ENCODE results near the gene VEGFB. TPM values are rescaled to one million over a fixed set of nuclear protein-coding genes. Genes with fewer than 3 reads are reported as not detected.

The VEGFB gene
- total RNA-seq, 2 donors from 2014 or later: 74.1 to 83.5 TPM

DNA sequence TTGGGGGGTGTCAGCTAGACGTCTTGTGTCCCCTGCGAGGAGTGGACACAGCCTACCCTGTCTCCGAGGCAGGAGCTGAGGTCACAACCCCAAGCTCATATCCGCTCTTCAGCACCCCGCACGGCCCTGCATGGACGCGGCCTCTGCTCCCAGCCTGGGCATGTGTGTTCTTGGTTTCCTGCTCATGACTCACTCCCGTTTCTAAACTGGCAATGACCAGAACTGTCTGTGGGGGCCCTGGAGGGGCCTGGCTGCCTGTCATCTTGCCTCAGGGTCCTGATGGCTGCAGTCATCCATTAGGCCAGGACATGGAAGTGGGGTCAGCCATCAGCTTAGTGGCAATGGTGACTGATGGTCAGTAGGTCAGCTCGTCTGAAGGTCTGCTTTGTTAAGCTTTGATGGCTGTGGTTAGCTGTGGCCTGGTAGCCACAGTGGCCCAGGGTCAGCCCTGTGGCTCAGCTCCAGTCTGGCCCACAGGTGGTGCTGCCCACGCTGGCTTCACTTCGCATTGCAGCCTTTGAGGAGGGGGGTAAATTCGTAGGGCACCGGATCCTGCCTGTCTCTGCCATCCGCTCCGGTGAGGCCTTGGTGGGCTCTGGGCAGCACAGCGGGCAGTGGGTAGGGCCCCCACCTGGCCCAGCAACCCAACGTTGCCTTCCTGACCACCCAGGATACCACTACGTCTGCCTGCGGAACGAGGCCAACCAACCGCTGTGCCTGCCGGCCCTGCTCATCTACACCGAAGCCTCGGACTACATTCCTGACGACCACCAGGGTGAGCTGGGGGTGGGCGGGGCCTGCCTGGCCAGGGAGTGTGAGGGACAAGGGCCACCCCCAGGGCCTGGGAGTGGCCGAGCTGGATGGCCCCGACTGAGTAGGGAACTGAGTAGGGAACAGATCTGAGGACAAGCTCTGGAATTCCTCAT lies 28.9 kb downstream of the VEGFB start:
- peaks cover 32% of the 10 kb centered on the region for H3K36me3 Mint-ChIP-seq (ENCODE audit: low read depth)
- no peak for ATAC-seq (replicated peaks)
- no peak overlapping the region for H3K27ac Mint-ChIP-seq
- H3K27me3 Mint-ChIP-seq: no peaks in the 10 kb centered on the region
- peaks cover 15% of the 10 kb centered on the region for H3K4me1 Mint-ChIP-seq
- H3K9me3 Mint-ChIP-seq: no peaks in the 10 kb centered on the region
- H3K4me3 Mint-ChIP-seq: no peak overlapping the region

DNA sequence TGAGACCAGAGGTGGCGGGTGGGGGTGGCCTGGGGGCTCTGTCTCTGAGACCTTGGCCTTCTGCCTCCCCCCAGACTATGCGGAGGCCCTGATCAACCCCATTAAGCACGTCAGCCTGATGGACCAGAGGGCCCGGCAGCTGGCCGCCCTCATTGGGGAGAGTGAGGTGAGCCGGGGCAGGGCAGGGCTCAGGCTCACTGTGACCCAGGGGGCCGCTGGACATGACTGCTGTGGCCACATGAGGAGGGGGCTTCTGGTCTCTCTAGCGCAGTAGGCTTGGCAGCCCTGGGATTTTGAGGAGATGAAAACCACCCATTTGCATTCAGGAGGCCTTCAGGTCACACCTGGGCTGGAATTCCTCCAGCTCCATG lies 29.5 kb downstream of the VEGFB start:
- Mint-ChIP-seq H3K27me3 (no peaks in the 10 kb centered on the region), H3K4me1 (peaks cover 22% of the 10 kb centered on the region), H3K4me3 (no peak overlapping the region), H3K9me3 (no peaks in the 10 kb centered on the region), H3K27ac (no peak overlapping the region), H3K36me3 (ENCODE audit: low read depth) (peaks cover 31% of the 10 kb centered on the region)
- no peak for ATAC-seq (replicated peaks)

DNA sequence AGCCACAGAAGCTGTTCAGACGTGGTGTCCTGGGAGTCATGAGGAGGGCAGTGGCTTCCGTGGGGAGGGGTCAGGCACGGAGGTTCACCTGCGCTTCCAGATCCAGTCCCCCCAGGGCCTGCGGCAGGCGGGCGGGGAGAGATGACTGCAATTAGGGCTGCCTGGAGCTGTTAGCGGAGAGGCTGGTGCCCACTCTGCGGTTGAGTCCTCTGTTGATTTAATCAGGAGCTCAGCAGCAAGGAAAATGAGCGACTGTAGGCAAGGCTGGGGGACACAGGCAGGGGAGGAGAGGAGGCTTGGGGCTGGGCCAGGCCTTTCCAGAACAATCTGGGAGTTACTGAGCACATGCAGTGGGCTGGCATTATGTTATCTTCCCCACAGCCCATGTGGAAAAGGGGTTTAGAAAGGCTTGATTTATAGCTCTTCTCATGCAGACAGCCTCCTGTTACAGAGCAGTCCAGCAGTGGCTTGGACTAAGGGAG lies 30.0 kb downstream of the VEGFB start:
- no peak overlapping the region for H3K4me3 Mint-ChIP-seq
- H3K9me3 Mint-ChIP-seq: no peaks in the 10 kb centered on the region
- peaks cover 21% of the 10 kb centered on the region for H3K4me1 Mint-ChIP-seq
- ATAC-seq (replicated peaks): no peak
- H3K27ac Mint-ChIP-seq: no peak overlapping the region
- peaks cover 27% of the 10 kb centered on the region for H3K36me3 Mint-ChIP-seq (ENCODE audit: low read depth)
- no peaks in the 10 kb centered on the region for H3K27me3 Mint-ChIP-seq

DNA sequence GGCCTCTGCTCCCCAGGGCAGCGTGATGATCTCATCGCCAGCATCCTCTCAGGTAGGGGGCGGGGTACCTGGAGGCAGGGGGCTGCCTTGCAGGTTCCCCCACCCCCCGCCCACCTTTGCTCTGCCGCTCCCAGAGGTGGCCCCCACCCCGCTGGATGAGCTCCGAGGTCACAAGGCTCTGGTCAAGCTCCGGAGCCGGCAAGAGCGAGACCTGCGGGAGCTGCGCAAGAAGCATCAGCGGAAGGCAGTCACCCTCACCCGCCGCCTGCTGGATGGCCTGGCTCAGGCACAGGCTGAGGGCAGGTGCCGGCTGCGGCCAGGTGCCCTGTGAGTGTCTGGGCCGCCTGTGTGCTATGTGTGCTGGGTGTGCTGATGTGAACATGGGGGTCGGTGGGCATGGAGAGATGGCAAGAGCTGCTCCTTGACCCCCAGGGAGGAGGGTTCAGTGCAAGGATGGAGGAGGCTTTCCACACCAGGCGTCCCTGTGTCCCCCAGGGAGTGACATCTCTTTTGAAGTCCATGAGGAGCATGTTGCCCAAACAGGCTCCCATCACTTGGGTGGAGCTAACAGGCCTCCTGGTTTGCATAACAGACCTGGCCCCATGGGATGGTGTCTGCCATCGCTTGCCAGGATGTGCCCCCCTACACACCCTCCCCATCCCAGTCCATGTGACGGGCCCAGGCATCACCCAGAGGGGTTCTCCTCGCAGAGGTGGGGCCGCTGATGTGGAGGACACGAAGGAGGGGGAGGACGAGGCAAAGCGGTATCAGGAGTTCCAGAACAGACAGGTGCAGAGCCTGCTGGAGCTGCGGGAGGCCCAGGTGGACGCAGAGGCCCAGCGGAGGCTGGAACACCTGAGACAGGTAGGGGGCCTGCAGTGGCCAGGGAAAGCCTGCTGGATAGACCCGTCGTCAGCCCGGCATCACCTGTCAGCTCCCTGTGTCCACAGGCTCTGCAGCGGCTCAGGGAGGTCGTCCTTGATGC lies 31.1 kb downstream of the VEGFB start:
- Mint-ChIP-seq H3K36me3 (ENCODE audit: low read depth) (peaks cover 29% of the 10 kb centered on the region), H3K9me3 (no peaks in the 10 kb centered on the region), H3K27ac (no peak overlapping the region), H3K4me1 (peaks cover 14% of the 10 kb centered on the region), H3K27me3 (no peaks in the 10 kb centered on the region), H3K4me3 (no peak overlapping the region)
- no peak for ATAC-seq (replicated peaks)

DNA sequence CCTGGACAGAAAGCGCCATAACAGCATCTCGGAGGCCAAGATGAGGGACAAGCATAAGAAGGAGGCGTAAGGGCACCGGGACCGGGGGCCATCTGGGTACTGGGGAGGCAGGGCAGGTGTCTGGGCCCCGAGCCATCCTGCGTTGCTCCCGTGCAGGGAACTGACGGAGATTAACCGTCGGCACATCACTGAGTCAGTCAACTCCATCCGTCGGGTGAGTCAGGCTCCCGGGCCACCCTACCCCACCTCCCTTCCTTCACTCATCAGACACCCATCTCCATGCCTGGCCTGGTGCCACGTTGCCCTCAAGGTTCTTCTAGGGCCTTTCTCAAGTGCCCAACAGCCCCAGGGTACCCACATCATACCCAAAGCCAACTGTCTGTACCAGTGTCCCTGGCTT lies 32.0 kb downstream of the VEGFB start:
- Mint-ChIP-seq H3K9me3 (no peaks in the 10 kb centered on the region), H3K27ac (no peak overlapping the region), H3K27me3 (no peaks in the 10 kb centered on the region), H3K4me1 (peaks cover 14% of the 10 kb centered on the region), H3K36me3 (ENCODE audit: low read depth) (peaks cover 31% of the 10 kb centered on the region), H3K4me3 (no peak overlapping the region)
- ATAC-seq (replicated peaks): no peak

DNA sequence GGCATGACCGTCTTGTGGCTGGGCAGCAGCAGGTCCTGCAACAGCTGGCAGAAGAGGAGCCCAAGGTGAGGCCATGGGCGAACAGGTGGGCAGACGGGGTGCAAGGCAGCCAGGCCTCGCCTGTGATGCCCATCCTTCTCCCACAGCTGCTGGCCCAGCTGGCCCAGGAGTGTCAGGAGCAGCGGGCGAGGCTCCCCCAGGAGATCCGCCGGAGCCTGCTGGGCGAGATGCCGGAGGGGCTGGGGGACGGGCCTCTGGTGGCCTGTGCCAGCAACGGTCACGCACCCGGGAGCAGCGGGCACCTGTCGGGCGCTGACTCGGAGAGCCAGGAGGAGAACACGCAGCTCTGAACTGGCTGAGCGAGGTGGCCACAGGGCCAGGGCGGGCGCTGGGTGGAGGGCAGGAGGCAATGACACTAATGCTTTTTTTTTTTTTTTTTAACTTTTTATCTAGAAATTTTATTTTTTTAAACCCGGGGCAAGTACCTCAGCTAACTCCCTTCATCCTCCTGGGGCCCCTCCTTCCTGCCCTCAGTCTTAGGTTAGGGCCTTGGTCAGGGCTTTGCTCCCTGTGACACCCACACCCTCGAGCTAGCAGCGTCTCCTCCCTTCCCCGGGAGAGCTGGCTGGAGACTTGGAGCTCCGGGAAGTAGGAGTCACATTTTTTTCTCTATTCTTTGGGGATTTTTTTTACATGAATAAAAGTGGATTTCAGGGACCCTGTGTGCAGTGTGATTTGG lies 33.0 kb downstream of the VEGFB start:
- Mint-ChIP-seq H3K9me3 (no peaks in the 10 kb centered on the region), H3K4me1 (peaks cover 18% of the 10 kb centered on the region), H3K36me3 (ENCODE audit: low read depth) (peaks cover 32% of the 10 kb centered on the region), H3K27ac (peak overlapping the region; percentile 96), H3K4me3 (no peak overlapping the region), H3K27me3 (no peaks in the 10 kb centered on the region)
- no peak for ATAC-seq (replicated peaks)

DNA sequence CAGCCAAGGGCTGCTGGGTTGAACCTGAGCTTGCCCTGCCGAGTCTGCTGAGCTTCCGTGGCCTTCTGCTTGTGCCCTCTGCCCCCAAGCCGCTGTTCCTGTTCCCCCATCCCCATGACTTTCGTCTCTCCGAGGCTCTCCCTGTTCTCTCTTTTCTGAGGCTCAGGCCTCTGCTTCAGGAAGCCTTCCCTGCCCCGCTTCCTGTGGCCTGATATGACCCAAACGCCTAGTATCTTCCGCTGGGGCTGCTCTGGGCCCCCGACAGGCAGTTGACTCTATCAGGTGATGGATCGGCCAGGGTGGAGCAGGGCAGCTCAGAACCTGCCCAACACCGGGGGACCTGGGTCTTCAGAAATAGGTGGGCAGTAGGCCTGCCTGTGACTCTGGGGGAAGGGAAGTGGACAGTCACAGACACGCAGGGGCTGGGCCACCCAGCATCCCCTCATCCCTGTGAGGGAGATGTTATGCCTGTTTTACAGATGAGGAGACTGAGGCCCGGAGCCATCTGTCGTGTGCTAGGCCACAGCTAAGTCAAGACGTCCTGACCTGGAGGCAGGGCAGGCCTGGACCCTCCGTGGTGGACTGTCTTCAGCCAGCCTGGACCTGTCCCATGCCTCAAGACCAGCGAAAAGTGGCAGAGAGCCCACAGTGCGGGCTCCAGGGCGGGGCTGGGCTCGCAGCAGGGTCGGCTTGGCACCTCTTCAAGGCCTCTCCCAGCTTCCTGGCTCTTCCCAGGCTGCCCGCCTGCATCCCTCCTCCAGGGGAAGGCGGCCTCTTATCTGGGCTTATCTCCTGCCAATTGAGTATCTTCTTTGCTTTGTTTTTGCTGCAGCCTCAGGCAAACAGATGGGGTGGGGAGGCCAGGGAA lies 33.9 kb downstream of the VEGFB start:
- H3K27ac Mint-ChIP-seq: peak overlapping the region; percentile 96
- H3K9me3 Mint-ChIP-seq: no peaks in the 10 kb centered on the region
- ATAC-seq (replicated peaks): no peak
- H3K27me3 Mint-ChIP-seq: no peaks in the 10 kb centered on the region
- peaks cover 24% of the 10 kb centered on the region for H3K36me3 Mint-ChIP-seq (ENCODE audit: low read depth)
- H3K4me3 Mint-ChIP-seq: peak overlapping the region; percentile 96
- peaks cover 18% of the 10 kb centered on the region for H3K4me1 Mint-ChIP-seq

DNA sequence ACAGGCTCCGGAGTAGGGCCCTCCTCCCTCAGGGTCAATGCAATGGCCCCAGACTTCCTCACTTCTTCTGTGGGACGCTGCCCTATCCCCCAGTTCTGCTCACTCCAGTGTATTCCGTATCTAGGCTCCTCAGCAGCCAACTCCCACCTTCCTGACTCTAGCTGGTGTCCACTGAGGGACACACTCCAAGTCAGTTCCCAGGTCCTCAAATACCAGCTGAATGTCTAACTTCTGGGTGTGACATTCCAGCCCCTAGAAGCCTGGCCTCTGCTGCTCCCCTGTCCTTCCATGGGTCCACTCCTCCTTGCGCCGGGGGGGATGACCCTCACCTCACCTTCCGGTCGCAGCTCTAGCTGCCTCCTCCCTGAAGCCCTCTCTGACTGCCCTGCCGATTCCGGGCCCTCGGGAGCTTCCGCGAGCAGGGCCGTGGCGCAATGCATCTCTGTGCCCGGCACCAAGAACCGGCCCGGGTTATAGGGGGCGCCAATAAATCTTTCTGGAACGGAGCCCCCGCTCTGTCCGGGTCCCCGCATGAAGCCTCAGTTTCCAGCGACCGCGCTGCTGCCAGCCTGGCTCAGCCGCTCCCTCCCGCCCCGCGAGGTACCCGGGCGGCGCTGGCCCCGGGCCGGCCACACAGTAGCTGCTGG lies 34.6 kb downstream of the VEGFB start:
- ATAC-seq (replicated peaks): peak; percentile 7
- H3K27ac Mint-ChIP-seq: peak overlapping the region; percentile 96
- H3K4me1 Mint-ChIP-seq: peaks cover 18% of the 10 kb centered on the region
- no peaks in the 10 kb centered on the region for H3K9me3 Mint-ChIP-seq
- no peaks in the 10 kb centered on the region for H3K27me3 Mint-ChIP-seq
- peak overlapping the region; percentile 96 for H3K4me3 Mint-ChIP-seq
- H3K36me3 Mint-ChIP-seq (ENCODE audit: low read depth): peaks cover 24% of the 10 kb centered on the region

DNA sequence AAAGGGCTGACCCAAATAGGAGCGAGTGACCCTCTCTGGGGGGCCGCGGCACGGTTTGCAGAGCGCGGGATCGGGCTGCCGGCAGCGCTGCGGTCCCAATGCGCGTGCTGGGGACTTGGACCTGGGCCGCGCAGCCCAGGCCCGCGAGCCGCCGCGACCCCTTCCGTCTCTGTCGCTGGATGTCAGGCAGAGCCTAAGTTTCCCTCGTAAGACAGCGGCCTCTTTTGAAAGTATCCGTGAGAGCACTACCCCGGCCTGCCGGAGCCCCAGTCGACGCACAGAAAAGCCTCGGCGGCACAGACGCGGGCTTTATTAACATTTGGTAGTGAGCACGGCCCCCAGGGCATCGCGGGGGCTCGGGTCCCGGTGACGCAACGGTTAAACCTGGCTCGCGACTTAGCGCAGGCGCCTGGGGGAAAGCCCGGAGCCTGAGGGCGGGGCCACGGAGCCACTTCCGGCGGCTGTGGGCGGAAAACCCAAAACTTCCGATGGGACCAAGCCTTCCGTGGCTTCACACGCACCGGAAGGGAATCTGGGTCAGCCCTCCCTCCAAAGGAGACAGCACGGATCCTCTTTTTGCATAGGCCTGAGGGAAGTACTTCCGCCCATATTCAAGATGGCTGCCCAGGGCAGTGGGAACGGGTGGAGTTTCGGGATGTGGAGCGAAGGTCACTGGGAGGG lies 35.3 kb downstream of the VEGFB start:
- H3K27ac Mint-ChIP-seq: peak overlapping the region; percentile 96
- no peaks in the 10 kb centered on the region for H3K27me3 Mint-ChIP-seq
- H3K36me3 Mint-ChIP-seq (ENCODE audit: low read depth): peaks cover 24% of the 10 kb centered on the region
- peak; percentile 88 for ATAC-seq (replicated peaks)
- peaks cover 18% of the 10 kb centered on the region for H3K4me1 Mint-ChIP-seq
- no peaks in the 10 kb centered on the region for H3K9me3 Mint-ChIP-seq
- peak overlapping the region; percentile 96 for H3K4me3 Mint-ChIP-seq

DNA sequence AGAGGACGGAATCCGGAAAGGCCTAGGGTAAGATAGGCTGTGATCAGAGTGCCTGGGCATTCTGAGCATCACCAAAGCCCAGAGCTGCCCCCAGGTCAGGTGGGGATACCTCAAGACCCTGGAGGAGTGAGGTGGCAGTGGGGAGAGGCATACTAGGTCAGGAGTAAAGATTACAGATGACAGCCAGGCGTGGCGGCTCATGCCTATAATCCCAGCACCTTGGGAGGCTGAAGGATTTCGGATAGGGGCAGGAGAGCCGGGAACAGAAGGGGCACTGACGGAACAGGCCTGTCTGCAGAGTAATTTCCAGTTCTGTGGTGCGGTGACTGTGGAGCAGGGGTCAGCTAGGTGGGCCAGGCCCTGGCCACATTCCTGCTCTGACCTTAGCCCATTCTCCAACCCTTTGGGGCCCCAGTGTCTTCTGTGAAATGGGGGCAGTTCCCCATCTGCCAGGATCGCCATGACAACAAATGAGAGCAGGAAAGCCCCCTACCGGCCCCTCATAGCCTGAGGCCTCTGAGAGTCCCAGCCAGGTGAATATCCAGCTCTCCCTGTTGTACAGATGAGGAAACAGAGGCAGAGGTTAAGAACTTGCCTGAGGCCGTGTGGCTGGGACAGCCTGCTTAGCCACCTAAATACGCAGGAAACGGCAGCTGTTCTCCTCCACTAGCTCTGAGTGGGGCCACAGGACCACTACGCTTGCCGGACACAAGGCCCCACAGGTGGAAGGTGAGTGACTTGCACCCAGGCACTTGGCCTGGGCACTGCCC lies 40.8 kb downstream of the VEGFB start:
- Mint-ChIP-seq H3K4me3 (no peak overlapping the region), H3K9me3 (no peaks in the 10 kb centered on the region), H3K27ac (no peak overlapping the region), H3K27me3 (no peaks in the 10 kb centered on the region), H3K4me1 (peaks cover 8% of the 10 kb centered on the region), H3K36me3 (ENCODE audit: low read depth) (peaks cover 31% of the 10 kb centered on the region)
- no peak for ATAC-seq (replicated peaks)

DNA sequence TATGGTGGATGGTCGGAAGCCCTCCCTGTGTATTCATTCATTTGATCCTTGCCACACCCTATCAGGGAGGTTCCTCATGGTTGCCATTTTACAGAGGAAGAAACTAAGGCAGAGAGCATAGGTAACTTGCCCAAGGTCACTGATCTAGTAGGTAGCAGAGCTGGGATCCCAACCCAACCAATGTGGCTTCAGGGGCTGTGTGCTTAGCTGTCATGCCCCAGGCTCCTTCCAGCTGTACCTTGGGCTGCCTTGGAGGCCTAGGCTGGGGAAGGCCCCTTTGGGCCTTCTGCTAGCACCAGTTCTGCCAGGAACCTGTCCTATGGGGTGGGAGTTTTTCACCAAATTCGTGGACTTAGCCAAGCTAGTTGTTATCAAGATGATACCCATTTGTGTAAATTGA lies 41.5 kb downstream of the VEGFB start:
- peaks cover 8% of the 10 kb centered on the region for H3K4me1 Mint-ChIP-seq
- no peaks in the 10 kb centered on the region for H3K9me3 Mint-ChIP-seq
- no peaks in the 10 kb centered on the region for H3K27me3 Mint-ChIP-seq
- ATAC-seq (replicated peaks): no peak
- no peak overlapping the region for H3K4me3 Mint-ChIP-seq
- peaks cover 27% of the 10 kb centered on the region for H3K36me3 Mint-ChIP-seq (ENCODE audit: low read depth)
- no peak overlapping the region for H3K27ac Mint-ChIP-seq
